IPS-20b (cell line): ENCODE measurements around the gene PRIM1.
"Not testable (repeated sequence)": the region's sequence is repeated elsewhere in the genome, so short reads cannot be mapped to it uniquely, and the experiment has no call there.

ENCODE experiments used
- H3K27ac ChIP-seq: one replicate; pipeline ENCODE4 v1.5.1; 2013; ENCODE audit warnings: low read length
- H3K27me3 ChIP-seq: 2 replicates; pipeline ENCODE4 v1.6.1; 2013; ENCODE audit warnings: mild to moderate bottlenecking, low read length, inconsistent platforms; ENCODE audit not compliant: insufficient read depth
- H3K36me3 ChIP-seq: 2 replicates; pipeline ENCODE4 v1.6.1; 2013; ENCODE audit warnings: low read depth, mild to moderate bottlenecking, inconsistent platforms, low read length, moderate library complexity; ENCODE audit not compliant: insufficient read depth
- H3K4me1 ChIP-seq: 2 replicates; pipeline ENCODE4 v1.6.1; 2013; ENCODE audit warnings: mild to moderate bottlenecking, control low read depth, inconsistent platforms, low read length, moderate library complexity; ENCODE audit not compliant: insufficient read depth
- H3K4me3 ChIP-seq: 2 replicates; pipeline ENCODE4 v1.5.1; 2013; ENCODE audit warnings: mild to moderate bottlenecking, low read length, inconsistent platforms
- H3K9ac ChIP-seq: 2 replicates; pipeline ENCODE4 v1.6.1; 2013; ENCODE audit warnings: low read depth, mild to moderate bottlenecking, inconsistent platforms, low read length, moderate library complexity
- H3K9me3 ChIP-seq: 2 replicates; pipeline ENCODE4 v1.6.1; 2013; ENCODE audit warnings: mild to moderate bottlenecking, low read depth, low read length, inconsistent platforms; ENCODE audit not compliant: insufficient read depth

Gene PRIM1

GRCh38 chr12:56715798-56716197 is 36.3 kb downstream of the PRIM1 start:
- Histone ChIP-seq H3K4me3 (no peak overlapping the region), H3K27me3 (no peaks in the 10 kb centered on the region), H3K36me3 (peaks cover 86% of the 10 kb centered on the region), H3K27ac (no peak overlapping the region), H3K9me3 (no peaks in the 10 kb centered on the region), H3K9ac (no peak overlapping the region), H3K4me1 (peaks cover 18% of the 10 kb centered on the region; the same call in 1 of the 2 replicates)

GRCh38 chr12:56714431-56714929 is 37.6 kb downstream of the PRIM1 start:
- no peak overlapping the region for H3K27ac ChIP-seq
- H3K36me3 ChIP-seq, result peaks cover 73% of the 10 kb centered on the region

GRCh38 chr12:56713345-56713744 is 38.8 kb downstream of the PRIM1 start:
- Histone ChIP-seq H3K9ac (no peak overlapping the region), H3K27me3 (no peaks in the 10 kb centered on the region), H3K9me3 (no peaks in the 10 kb centered on the region), H3K27ac (no peak overlapping the region), H3K4me1 (no peaks in the 10 kb centered on the region; the same call in 1 of the 2 replicates), H3K4me3 (no peak overlapping the region), H3K36me3 (peaks cover 63% of the 10 kb centered on the region)

More at GRCh38 chr12:56714431-56714929, 37.6 kb downstream of the PRIM1 start:
- Histone ChIP-seq H3K4me3 (no peak overlapping the region), H3K4me1 (peaks cover 9% of the 10 kb centered on the region; the same call in 1 of the 2 replicates), H3K9ac (no peak overlapping the region), H3K27me3 (no peaks in the 10 kb centered on the region), H3K9me3 (no peaks in the 10 kb centered on the region)

GRCh38 chr12:56709759-56710376 is 42.3 kb downstream of the PRIM1 start:
- no peaks in the 10 kb centered on the region for H3K4me1 ChIP-seq
- peaks cover 41% of the 10 kb centered on the region for H3K36me3 ChIP-seq
- H3K27ac ChIP-seq, result no peak overlapping the region

GRCh38 chr12:56704522-56704921 is 47.6 kb downstream of the PRIM1 start:
- not testable (repeated sequence) for H3K36me3 ChIP-seq, H3K27me3 ChIP-seq, H3K27ac ChIP-seq, H3K9ac ChIP-seq, H3K4me3 ChIP-seq, H3K4me1 ChIP-seq, H3K9me3 ChIP-seq

More at GRCh38 chr12:56709759-56710376, 42.3 kb downstream of the PRIM1 start:
- Histone ChIP-seq H3K4me3 (no peak overlapping the region), H3K9me3 (no peaks in the 10 kb centered on the region), H3K9ac (no peak overlapping the region), H3K27me3 (no peaks in the 10 kb centered on the region)

DNA sequence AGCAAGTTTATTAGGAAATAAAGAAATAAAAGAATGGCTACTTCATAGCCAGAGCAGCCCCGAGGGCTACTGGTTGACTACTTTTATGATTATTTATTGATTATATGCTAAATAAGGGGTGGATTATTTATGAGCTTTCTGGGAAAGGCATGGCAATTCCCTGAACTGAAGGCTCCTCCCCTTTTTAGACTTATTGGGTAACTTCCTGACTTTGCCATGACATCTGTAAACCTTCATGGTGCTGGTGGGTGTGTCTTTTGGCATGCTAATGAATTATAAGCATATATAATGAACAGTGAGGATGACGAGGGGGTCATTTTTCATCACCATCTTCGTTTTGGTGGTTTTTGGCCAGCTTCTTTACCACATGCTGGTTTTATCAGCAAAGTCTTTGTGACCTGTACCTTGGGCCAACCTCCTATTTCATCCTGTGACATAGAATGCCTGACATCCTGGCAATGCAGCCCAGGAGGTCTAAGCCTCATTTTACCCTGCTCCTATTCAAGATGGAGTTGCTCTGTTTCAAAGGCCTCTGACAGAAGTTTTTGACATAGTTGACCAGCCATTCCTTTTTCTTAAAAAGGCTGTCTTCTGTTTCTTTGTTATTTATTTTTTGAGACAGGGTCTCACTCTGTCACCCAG is 53.0 kb downstream of the PRIM1 start:
- no peaks in the 10 kb centered on the region for H3K27me3 ChIP-seq
- no peaks in the 10 kb centered on the region for H3K9me3 ChIP-seq
- H3K4me3 ChIP-seq, result no peak overlapping the region
- no peak overlapping the region for H3K27ac ChIP-seq
- H3K4me1 ChIP-seq, result no peaks in the 10 kb centered on the region; the same call in 1 of the 2 replicates
- no peaks in the 10 kb centered on the region for H3K36me3 ChIP-seq
- no peak overlapping the region for H3K9ac ChIP-seq

DNA sequence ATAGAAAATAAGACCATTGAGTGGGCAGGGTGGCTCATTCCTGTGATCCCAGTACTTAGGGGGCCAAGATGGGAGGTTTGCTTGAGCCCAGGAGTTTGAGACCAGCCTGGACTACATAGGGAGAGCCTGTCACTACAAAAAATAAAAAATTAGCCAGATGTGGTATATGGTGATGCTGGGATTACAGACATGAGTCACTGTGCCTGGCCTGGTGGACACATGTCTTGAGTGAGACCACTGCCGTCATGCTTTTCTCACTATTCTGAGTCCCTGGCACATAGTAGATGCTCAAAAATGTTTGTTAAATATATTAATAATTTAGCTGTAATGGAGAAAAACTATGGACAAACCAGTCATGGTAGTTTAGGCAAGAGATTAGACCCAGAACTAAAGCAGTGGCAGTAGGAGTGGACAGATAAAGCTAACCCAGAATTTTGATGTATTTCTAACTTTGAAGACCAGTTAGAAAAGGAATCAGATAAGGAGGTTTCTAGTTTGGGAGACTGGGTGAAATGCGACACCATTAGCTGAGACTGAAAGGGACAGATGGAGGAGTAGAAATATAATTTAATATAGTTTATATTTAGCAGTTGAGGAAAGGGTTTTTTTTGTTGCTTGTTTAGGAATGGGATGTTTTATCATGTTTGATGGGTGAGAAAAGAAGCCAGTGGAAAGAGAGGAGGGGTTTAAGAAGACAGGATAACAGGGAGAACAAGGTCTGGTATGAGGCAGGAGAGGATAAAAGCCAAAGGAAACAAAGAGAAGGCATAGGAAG is 56.6 kb downstream of the PRIM1 start:
- Histone ChIP-seq H3K9ac (no peak overlapping the region), H3K9me3 (no peaks in the 10 kb centered on the region), H3K4me3 (no peak overlapping the region), H3K36me3 (no peaks in the 10 kb centered on the region), H3K27ac (no peak overlapping the region), H3K4me1 (no peaks in the 10 kb centered on the region; the same call in 1 of the 2 replicates), H3K27me3 (no peaks in the 10 kb centered on the region)

GRCh38 chr12:56694161-56694560 is 58.0 kb downstream of the PRIM1 start:
- H3K4me1 ChIP-seq, result no peaks in the 10 kb centered on the region
- H3K27me3 ChIP-seq, result no peaks in the 10 kb centered on the region
- H3K9me3 ChIP-seq, result no peaks in the 10 kb centered on the region
- H3K4me3 ChIP-seq, result no peak overlapping the region
- H3K36me3 ChIP-seq, result no peaks in the 10 kb centered on the region
- H3K27ac ChIP-seq, result no peak overlapping the region
- no peak overlapping the region for H3K9ac ChIP-seq

DNA sequence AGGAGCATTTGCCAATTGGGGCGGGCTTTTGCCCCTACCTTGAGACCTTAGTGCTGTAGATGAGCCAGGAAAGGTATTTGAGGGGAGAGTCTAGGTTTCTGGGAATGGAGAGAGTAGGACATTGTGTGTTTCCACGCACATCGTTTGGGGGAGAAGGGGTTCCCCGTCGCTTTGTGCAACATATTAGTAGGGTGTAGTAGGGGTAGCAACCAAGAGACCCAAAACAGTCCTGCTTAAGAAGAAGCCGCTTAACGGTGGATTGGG is 63.3 kb downstream of the PRIM1 start:
- peaks cover 25% of the 10 kb centered on the region for H3K36me3 ChIP-seq
- peak overlapping the region; percentile 87 for H3K4me3 ChIP-seq
- H3K9me3 ChIP-seq, result no peaks in the 10 kb centered on the region
- H3K27me3 ChIP-seq, result no peaks in the 10 kb centered on the region
- peaks cover 8% of the 10 kb centered on the region; the same call in 1 of the 2 replicates for H3K4me1 ChIP-seq
- peak overlapping the region; percentile 93 for H3K27ac ChIP-seq
- H3K9ac ChIP-seq, result peak overlapping the region; percentile 98

- peak within 1 kb of the TSS; percentile 98 for H3K4me3 ChIP-seq
- peaks cover 25% of the 10 kb centered on the region for H3K36me3 ChIP-seq
- H3K9ac ChIP-seq, result peak within 1 kb of the TSS; percentile 98
- H3K9me3 ChIP-seq, result no peaks in the 10 kb centered on the region
- H3K27me3 ChIP-seq, result no peaks in the 10 kb centered on the region
- peaks cover 8% of the 10 kb centered on the region; the same call in 1 of the 2 replicates for H3K4me1 ChIP-seq
- H3K27ac ChIP-seq, result peak within 1 kb of the TSS; percentile 93
Measured at GRCh38 chr12:56688129-56688845, 63.8 kb downstream of the PRIM1 start, which contains the start of gene PTGES3. PTGES3 (minus strand) TSS chr12:56688284; CDS start chr12:56687999, 285 bp downstream.
